ENCODE measurements around the gene LRATD1.
"Not testable (repeated sequence)": the region's sequence is repeated elsewhere in the genome, so short reads cannot be mapped to it uniquely, and the experiment has no call there.

The LRATD1 gene

GRCh38 chr2:14632133-14632936, at the start of gene LRATD1:
TSS of gene LRATD1 (plus strand) at chr2:14632717. CDS start at chr2:14633980, 1,263 bp downstream.
- DNase-seq = peak in 1 of 2 experiments; percentile 7

- no peak for DNase-seq
These were observed 49.5 kb upstream of the LRATD1 start for GRCh38 chr2:14583059-14583458.

GRCh38 chr2:14583802-14584201, 48.7 kb upstream of the LRATD1 start:
- no peak for DNase-seq

- no peak for DNase-seq
These were observed 45.4 kb upstream of the LRATD1 start for GRCh38 chr2:14587119-14587518.

GRCh38 chr2:14601156-14601770, 31.3 kb upstream of the LRATD1 start:
- no peak for DNase-seq

GRCh38 chr2:14602309-14602708, 30.2 kb upstream of the LRATD1 start:
- no peak for DNase-seq

- no peak for DNase-seq
These were observed 28.8 kb upstream of the LRATD1 start for GRCh38 chr2:14603676-14604075.

- DNase-seq = no peak
These were observed 24.3 kb upstream of the LRATD1 start for GRCh38 chr2:14608245-14608644.

GRCh38 chr2:14614017-14614416, 18.5 kb upstream of the LRATD1 start:
- DNase-seq = no peak

- DNase-seq = no peak
These were observed 17.4 kb upstream of the LRATD1 start for GRCh38 chr2:14615121-14615520.

- DNase-seq = no peak
These were observed 16.8 kb upstream of the LRATD1 start for GRCh38 chr2:14615760-14616159.

GRCh38 chr2:14616342-14616741, 16.2 kb upstream of the LRATD1 start:
- DNase-seq = no peak

- DNase-seq = no peak
These were observed 15.6 kb upstream of the LRATD1 start for GRCh38 chr2:14616950-14617349.

- DNase-seq = no peak
These were observed 13.1 kb upstream of the LRATD1 start for GRCh38 chr2:14619441-14619840.

- DNase-seq = no peak
These were observed 11.4 kb upstream of the LRATD1 start for GRCh38 chr2:14621114-14621513.

- DNase-seq = no peak
These were observed 10.5 kb upstream of the LRATD1 start for GRCh38 chr2:14621906-14622549.

- not testable (repeated sequence) for DNase-seq
These were observed 10.0 kb upstream of the LRATD1 start for GRCh38 chr2:14622550-14622939.

GRCh38 chr2:14623237-14623636, 9.3 kb upstream of the LRATD1 start:
- no peak for DNase-seq

- no peak for DNase-seq
These were observed 5.6 kb upstream of the LRATD1 start for GRCh38 chr2:14626873-14627272.

- DNase-seq = no peak
These were observed 3.6 kb upstream of the LRATD1 start for GRCh38 chr2:14628901-14629300.

GRCh38 chr2:14631406-14632040, 994 bp upstream of the LRATD1 start:
- DNase-seq = no peak

- DNase-seq = no peak
These were observed 544 bp downstream of the LRATD1 start for GRCh38 chr2:14633061-14633460.

- peak in 1 of 2 experiments; percentile 3 for DNase-seq
These were observed 1.1 kb downstream of the LRATD1 start for GRCh38 chr2:14633461-14634181.
